Neural cell (in vitro differentiated cells): Measurements from ENCODE around the gene NR1H4.

ENCODE experiments used
- EP300 ChIP-seq: fragments of 450-650 bp; conservative IDR thresholded peaks from 2 replicates; pipeline ENCODE4 v1.6.1; 2014; ENCODE audit warnings: antibody characterized with exemption, mild to moderate bottlenecking, moderate library complexity; ENCODE audit not compliant: poor library complexity, severe bottlenecking
- MXI1 ChIP-seq: fragments of 450-650 bp; conservative IDR thresholded peaks from 2 replicates; pipeline ENCODE4 v1.6.1; 2014; ENCODE audit warnings: antibody characterized with exemption, mild to moderate bottlenecking; ENCODE audit not compliant: poor library complexity, severe bottlenecking
- POLR2AphosphoS5 ChIP-seq: IDR thresholded peaks from 2 replicates; pipeline ENCODE4 v1.6.1; 2012
- TAF1 ChIP-seq: IDR thresholded peaks from 2 replicates; pipeline ENCODE4 v1.6.1; 2012; ENCODE audit warnings: low read depth
- TF ChIP-seq, protein P1 (sequence below): fragments of 450-650 bp; IDR thresholded peaks from 2 replicates; pipeline ENCODE4 v1.5.1; 2014; ENCODE audit warnings: antibody characterized with exemption, mild to moderate bottlenecking, moderate library complexity; ENCODE audit not compliant: poor library complexity, severe bottlenecking

DNA sequence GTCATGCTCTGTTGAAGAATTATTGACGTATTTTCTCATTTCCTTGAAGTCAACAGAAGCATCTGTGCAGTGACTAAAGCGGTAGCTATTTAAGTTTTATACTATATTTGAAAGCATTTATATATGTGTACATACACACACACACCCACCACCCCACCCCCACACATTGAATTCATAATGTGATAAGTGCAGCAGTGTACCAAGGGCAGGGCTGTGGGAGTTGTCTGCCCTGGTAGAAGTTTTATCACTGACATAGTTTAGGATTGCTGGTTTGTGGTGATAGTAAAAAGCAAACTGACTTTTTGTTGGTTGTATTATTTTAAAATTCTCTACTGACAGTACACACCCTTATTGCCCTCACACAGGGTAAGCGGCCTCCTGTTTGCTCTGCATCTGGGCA is 138.9 kb downstream of the NR1H4 start:
- TF ChIP-seq, protein P1, sequence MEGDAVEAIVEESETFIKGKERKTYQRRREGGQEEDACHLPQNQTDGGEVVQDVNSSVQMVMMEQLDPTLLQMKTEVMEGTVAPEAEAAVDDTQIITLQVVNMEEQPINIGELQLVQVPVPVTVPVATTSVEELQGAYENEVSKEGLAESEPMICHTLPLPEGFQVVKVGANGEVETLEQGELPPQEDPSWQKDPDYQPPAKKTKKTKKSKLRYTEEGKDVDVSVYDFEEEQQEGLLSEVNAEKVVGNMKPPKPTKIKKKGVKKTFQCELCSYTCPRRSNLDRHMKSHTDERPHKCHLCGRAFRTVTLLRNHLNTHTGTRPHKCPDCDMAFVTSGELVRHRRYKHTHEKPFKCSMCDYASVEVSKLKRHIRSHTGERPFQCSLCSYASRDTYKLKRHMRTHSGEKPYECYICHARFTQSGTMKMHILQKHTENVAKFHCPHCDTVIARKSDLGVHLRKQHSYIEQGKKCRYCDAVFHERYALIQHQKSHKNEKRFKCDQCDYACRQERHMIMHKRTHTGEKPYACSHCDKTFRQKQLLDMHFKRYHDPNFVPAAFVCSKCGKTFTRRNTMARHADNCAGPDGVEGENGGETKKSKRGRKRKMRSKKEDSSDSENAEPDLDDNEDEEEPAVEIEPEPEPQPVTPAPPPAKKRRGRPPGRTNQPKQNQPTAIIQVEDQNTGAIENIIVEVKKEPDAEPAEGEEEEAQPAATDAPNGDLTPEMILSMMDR = no peak
- TF ChIP-seq TAF1 (no peak), EP300 (no peak), MXI1 (no peak), POLR2AphosphoS5 (no peak)
